Keratinocyte (primary cell): Measurements from ENCODE around the gene GREB1. TPM values are rescaled to one million over a fixed set of nuclear protein-coding genes. Genes with fewer than 3 reads are reported as not detected.

Experiments
- DNase-seq: peaks from one replicate; pipeline ENCODE4 v3.0.0-alpha.2; 2011; ENCODE audit warnings: low read depth, missing footprints, low spot score
- FAIRE-seq: peaks from 2 replicates; lab custom pipeline; 2011; peaks lifted over from hg19 to GRCh38; lab: Jason Lieb, UNC
- H2AFZ ChIP-seq: 2 replicates; pipeline ENCODE4 v1.6.0; 2012; ENCODE audit warnings: low read length, control low read depth, inconsistent platforms; ENCODE audit not compliant: control insufficient read depth
- H3K27ac ChIP-seq: 2 replicates; pipeline ENCODE4 v1.5.1; 2011; ENCODE audit warnings: low read length; ENCODE audit not compliant: control insufficient read depth, insufficient read depth
- H3K27me3 ChIP-seq: 3 replicates; pipeline ENCODE4 v1.6.0; 2011; ENCODE audit warnings: low read length; ENCODE audit not compliant: control insufficient read depth, insufficient read depth; ENCODE audit errors: extremely low read depth
- H3K36me3 ChIP-seq, 2 experiments: 2 replicates in 1 of 2; 3 replicates in 1 of 2; pipeline ENCODE4 v1.5.1; 2011; ENCODE audit warnings: low read length in 2 of 2, mild to moderate bottlenecking in 1 of 2; ENCODE audit not compliant: control insufficient read depth in 2 of 2, insufficient read depth in 2 of 2; ENCODE audit errors: extremely low read depth in 1 of 2
- H3K4me1 ChIP-seq: 3 replicates; pipeline ENCODE4 v1.5.1; 2011; ENCODE audit warnings: low read length; ENCODE audit not compliant: control insufficient read depth, insufficient read depth; ENCODE audit errors: extremely low read depth
- H3K4me2 ChIP-seq: 3 replicates; pipeline ENCODE4 v1.6.0; 2011; ENCODE audit warnings: low read depth, low read length; ENCODE audit not compliant: control insufficient read depth, insufficient read depth; ENCODE audit errors: extremely low read depth
- H3K4me3 ChIP-seq, 3 experiments: fragments of 200-600 bp in 1 of 3; sonication (generic) in 1 of 3; 2 replicates in 2 of 3; 3 replicates in 1 of 3; pipeline ENCODE4 v1.5.1; 2011 to 2016; ENCODE audit warnings: low read length in 3 of 3, mild to moderate bottlenecking in 3 of 3, control low read depth in 2 of 3, inconsistent platforms in 1 of 3, low read depth in 1 of 3, mixed read lengths in 1 of 3, mixed run types in 1 of 3, moderate library complexity in 1 of 3; ENCODE audit not compliant: control insufficient read depth in 2 of 3, insufficient read depth in 2 of 3; ENCODE audit errors: extremely low read depth in 1 of 3
- H3K79me2 ChIP-seq: 2 replicates; pipeline ENCODE4 v1.6.0; 2012; ENCODE audit warnings: low read length; ENCODE audit not compliant: control insufficient read depth, insufficient read depth
- H3K9ac ChIP-seq: 3 replicates; pipeline ENCODE4 v1.6.0; 2011; ENCODE audit warnings: low read length; ENCODE audit not compliant: control insufficient read depth, insufficient read depth; ENCODE audit errors: extremely low read depth
- H3K9me1 ChIP-seq: 3 replicates; pipeline ENCODE4 v1.6.0; 2011; ENCODE audit warnings: low read length; ENCODE audit not compliant: control insufficient read depth, insufficient read depth; ENCODE audit errors: extremely low read depth
- H3K9me3 ChIP-seq: 2 replicates; pipeline ENCODE4 v1.5.1; 2012; ENCODE audit warnings: low read depth, low read length; ENCODE audit not compliant: control insufficient read depth
- H4K20me1 ChIP-seq: 3 replicates; pipeline ENCODE4 v1.6.0; 2011; ENCODE audit warnings: low read length; ENCODE audit not compliant: control insufficient read depth, insufficient read depth; ENCODE audit errors: extremely low read depth
- CTCF ChIP-seq, 3 experiments: IDR thresholded peaks in 1 of 3; conservative IDR thresholded peaks in 1 of 3; optimal IDR thresholded peaks in 1 of 3; 2 replicates in 2 of 3; 3 replicates in 1 of 3; pipeline versions ENCODE3 to v1.5.1; 2011; ENCODE audit warnings: low read length in 3 of 3, mild to moderate bottlenecking in 3 of 3, moderate library complexity in 2 of 3, control low read depth in 1 of 3, inconsistent platforms in 1 of 3; ENCODE audit not compliant: insufficient read depth in 2 of 3; ENCODE audit errors: extremely low read depth in 1 of 3
- EZH2 ChIP-seq: IDR thresholded peaks from one replicate; pipeline ENCODE4 v1.6.1; 2012; ENCODE audit warnings: inconsistent platforms, mild to moderate bottlenecking, low read length, moderate library complexity
- dilution Hi-C: fragments of 300-500 bp; cut with MboI; formaldehyde crosslinking; loops from one replicate; pipeline ENCODE4 v1.7.0; 2020; ENCODE audit warnings: low sequenced_read_pairs; ENCODE audit not compliant: extremely low pct_ligation_motif_present
- polyA plus RNA-seq, 5 experiments: library from polyadenylated mRNA; depleted of rRNA in 3 of 5; stranded (reverse) in 3 of 5; stranded (forward) in 1 of 5; unstranded in 1 of 5; fragments of >200 nt; gene quantifications; 1 replicate in 1 of 5; 2 replicates in 3 of 5; 3 replicates in 1 of 5; pipeline versions ENCODE4 v1.2.1 to v1.2.3, GENCODE V29; 2011 to 2012; ENCODE audit warnings: missing spikeins in 2 of 5, low read depth in 1 of 5, low replicate concordance in 1 of 5

The GREB1 gene
- polyA plus RNA-seq, 1 donor (not counting 4 experiments of a cell fraction or from before 2014, with no cell fraction given), result 0.13 TPM

DNA sequence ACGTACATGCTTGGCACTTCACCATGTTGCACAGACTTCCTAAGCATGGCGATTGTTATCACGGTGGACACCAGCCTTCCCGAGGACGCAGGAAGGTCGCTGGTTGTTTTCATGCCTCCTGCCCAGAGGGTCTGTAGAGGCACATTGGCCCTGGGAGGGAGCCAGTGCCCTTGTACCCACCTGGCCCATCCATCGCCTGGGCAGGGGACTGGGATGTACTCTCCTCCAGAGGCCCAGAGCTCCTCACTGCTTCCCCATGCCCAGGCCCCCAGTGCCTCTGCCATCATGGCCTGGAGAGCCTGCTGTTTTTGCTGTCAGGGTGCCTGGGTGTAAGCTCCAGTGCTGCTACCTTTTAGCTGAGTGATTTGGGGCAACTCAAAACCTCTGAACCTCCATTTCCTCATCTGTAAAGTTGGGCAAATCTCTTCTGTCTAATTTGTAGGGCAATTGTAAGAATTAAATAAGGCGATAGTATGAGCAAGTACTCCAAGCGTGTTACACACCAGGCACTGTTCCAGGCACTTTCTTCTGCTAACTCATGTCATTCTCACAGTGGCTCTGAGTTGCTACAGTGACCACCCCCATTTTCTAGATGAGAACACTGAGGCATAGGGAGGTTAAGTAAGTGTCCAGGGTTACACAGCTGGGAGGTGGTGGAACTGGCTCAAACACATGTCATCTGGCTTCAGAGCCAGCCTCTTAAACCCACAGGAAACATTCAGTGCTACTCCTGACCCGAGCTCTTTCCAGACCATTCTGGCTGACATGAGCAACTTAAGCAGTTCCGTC lies 45.3 kb downstream of the GREB1 start:
- no peak for TF ChIP-seq CTCF (optimal IDR thresholded peaks at IDR 0.05 in 1 of 3, IDR thresholded peaks at IDR 0.05 in 1 of 3, conservative IDR thresholded peaks at IDR 0.05 in 1 of 3; ENCODE audit: extremely low read depth in 1 of 3, insufficient read depth in 2 of 3, low read length in 3 of 3)
- TF ChIP-seq EZH2, result no peak
- Histone ChIP-seq H3K9me3 (no peaks in the 10 kb centered on the region), H3K4me1 (no peaks in the 10 kb centered on the region), H3K79me2 (no peaks in the 10 kb centered on the region), H3K27me3 (peaks cover 20% of the 10 kb centered on the region), H3K36me3 (no peaks in the 10 kb centered on the region), H3K4me3 (no peak overlapping the region), H4K20me1 (no peaks in the 10 kb centered on the region), H3K9ac (no peak overlapping the region), H3K4me2 (no peak overlapping the region), H3K27ac (no peak overlapping the region), H2AFZ (no peak overlapping the region), H3K9me1 (no peaks in the 10 kb centered on the region)
- dilution Hi-C loops, result no loop called here
- no peak for DNase-seq
- FAIRE-seq, result no peak

DNA sequence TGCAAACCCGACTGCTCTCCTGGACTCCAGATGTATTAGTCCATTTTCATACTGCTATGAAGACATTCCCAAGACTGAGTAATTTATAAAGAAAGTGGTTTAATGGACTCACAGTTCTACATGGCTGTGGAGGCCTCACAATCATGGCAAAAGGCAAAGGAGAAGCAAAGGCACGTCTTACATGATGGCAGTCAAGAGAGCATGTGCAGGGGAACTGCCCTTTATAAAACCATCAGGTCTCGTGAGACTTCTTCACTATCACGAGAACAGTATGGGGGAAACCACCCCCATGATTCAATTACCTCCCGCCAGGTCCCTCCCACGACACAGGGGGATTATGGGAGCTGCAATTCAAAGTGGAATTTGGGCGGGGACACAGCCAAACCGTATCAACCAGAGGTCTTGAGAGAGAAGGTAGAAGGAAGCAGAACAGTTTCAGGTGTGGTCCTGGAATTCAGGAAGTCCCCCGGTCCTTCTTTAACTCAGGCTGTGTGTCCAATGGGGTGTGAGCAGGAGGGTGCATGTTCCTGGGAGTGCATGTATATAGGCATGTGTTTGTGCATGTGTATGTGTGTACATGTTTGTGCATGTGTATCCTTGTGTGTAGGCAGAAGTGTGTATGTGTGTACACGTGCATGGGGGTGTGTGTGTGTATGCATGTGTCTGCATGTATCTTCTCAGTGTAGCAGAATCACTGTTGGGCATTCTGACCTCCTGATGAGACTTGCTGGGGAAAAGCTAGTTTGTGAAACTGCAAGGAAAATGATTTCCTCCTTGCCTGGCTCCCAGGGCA lies 46.2 kb downstream of the GREB1 start:
- no peaks in the 10 kb centered on the region for H3K9me1 ChIP-seq
- H3K9ac ChIP-seq, result no peak overlapping the region
- H3K36me3 ChIP-seq, result no peaks in the 10 kb centered on the region
- H2AFZ ChIP-seq, result no peak overlapping the region
- H3K27ac ChIP-seq, result no peak overlapping the region
- dilution Hi-C loops, result no loop called here
- no peak overlapping the region for H3K4me2 ChIP-seq
- TF ChIP-seq EZH2 (no peak), CTCF (optimal IDR thresholded peaks at IDR 0.05 in 1 of 3, IDR thresholded peaks at IDR 0.05 in 1 of 3, conservative IDR thresholded peaks at IDR 0.05 in 1 of 3; ENCODE audit: extremely low read depth in 1 of 3, insufficient read depth in 2 of 3, low read length in 3 of 3) (no peak)
- H4K20me1 ChIP-seq, result no peaks in the 10 kb centered on the region
- no peak for FAIRE-seq
- H3K79me2 ChIP-seq, result no peaks in the 10 kb centered on the region
- peaks cover 20% of the 10 kb centered on the region for H3K27me3 ChIP-seq
- no peaks in the 10 kb centered on the region for H3K9me3 ChIP-seq
- no peak overlapping the region for H3K4me3 ChIP-seq
- no peak for DNase-seq
- no peaks in the 10 kb centered on the region for H3K4me1 ChIP-seq
